Thymus (tissue), 11 donors: ENCODE data around the gene PIGK. TPM values are rescaled to one million over a fixed set of nuclear protein-coding genes. Genes with fewer than 3 reads are reported as not detected.

Experiments
- DNase-seq, 9 donors: peaks; one replicate each; pipeline ENCODE4 v3.0.0-alpha.2; 2013; ENCODE audit warnings: low spot score in 9 of 9, low read depth in 6 of 9, missing footprints in 1 of 9
- H3K27ac ChIP-seq, 2 donors: one replicate each; pipeline ENCODE4 v1.5.1; 2013; ENCODE audit warnings: control low read depth in 1 of 2, low read depth in 1 of 2, low read length in 1 of 2, mild to moderate bottlenecking in 1 of 2, moderate library complexity in 1 of 2
- H3K27me3 ChIP-seq, 2 donors: one replicate each; pipeline ENCODE4 v1.5.1; 2013; ENCODE audit warnings: low read length in 1 of 2; ENCODE audit not compliant: control insufficient read depth in 2 of 2, insufficient read depth in 1 of 2
- H3K36me3 ChIP-seq, 2 donors: one replicate each; pipeline ENCODE4 v1.5.1; 2013; ENCODE audit warnings: low read length in 1 of 2, mild to moderate bottlenecking in 1 of 2, moderate library complexity in 1 of 2; ENCODE audit not compliant: control insufficient read depth in 2 of 2, insufficient read depth in 2 of 2
- H3K4me1 ChIP-seq, 2 donors: one replicate each; pipeline ENCODE4 v1.5.1; 2013; ENCODE audit warnings: low read length in 2 of 2; ENCODE audit not compliant: control insufficient read depth in 2 of 2, insufficient read depth in 2 of 2
- H3K4me3 ChIP-seq, 2 donors: one replicate each; pipeline ENCODE4 v1.5.1; 2013; ENCODE audit warnings: low read length in 2 of 2, control low read depth in 1 of 2, mild to moderate bottlenecking in 1 of 2
- H3K9me3 ChIP-seq, 2 donors: one replicate each; pipeline ENCODE4 v1.5.1; 2013; ENCODE audit warnings: low read length in 1 of 2, mild to moderate bottlenecking in 1 of 2; ENCODE audit not compliant: control insufficient read depth in 2 of 2, insufficient read depth in 1 of 2
- WGBS: extraction: QIAGEN DNeasy Blood & Tissue Kit; methylation state at CpG from one replicate; pipeline ENCODE4 v1.1.7; 2013; 5-methylcytosine and 5-hydroxymethylcytosine counted together
- polyA plus RNA-seq: library from polyadenylated mRNA; stranded (reverse); fragments of 200-250 nt; gene quantifications from one replicate; pipeline ENCODE4 v1.2.3, GENCODE V29; 2013
- total RNA-seq: library from RNA; stranded (reverse); fragments of 120-200 nt; gene quantifications from one replicate; pipeline ENCODE4 v1.2.4, GENCODE V29; 2013
- donor health status: healthy.

The PIGK gene
- total and polyA plus RNA-seq, 2 donors, result 14.6 to 31.2 TPM

DNA sequence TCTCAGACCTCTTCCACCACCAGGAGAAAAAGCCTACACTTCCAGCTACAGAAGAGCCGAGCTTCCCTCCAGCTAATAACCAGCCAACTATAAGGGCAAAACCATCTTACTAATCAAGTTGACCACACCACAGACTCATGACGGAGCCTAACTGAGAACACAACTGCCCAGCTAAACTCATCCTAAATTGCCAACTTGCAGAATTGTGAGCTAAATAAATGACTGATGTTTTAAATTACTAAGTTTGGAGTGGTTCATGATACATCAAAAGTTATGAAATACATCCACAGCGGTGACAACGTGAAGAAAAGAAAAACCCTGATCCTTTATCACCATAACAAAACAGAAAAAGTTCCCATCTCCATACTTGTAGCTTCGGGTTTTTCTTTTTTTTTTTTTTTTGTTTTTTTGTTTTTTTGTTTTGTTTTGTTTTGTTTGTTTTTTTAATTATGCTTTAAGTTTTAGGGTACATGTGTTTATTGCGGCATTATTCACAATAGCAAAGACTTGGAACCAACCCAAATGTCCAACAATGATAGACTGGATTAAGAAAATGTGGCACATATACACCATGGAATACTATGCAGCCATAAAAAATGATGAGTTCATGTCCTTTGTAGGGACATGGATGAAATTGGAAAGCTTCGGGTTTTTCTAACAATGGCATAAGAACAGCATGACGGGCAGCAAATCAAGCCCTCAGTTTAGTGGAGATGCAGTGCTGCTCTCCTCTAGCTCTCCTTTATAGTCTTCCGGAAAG lies 122.6 kb downstream of the PIGK start:
- no peak for DNase-seq
- 98% methylated on average over 9 of the region's 9 CpGs for WGBS
- Histone ChIP-seq H3K36me3 (no peaks in the 10 kb centered on the region), H3K4me1 (no peaks in the 10 kb centered on the region), H3K9me3 (no peaks in the 10 kb centered on the region), H3K27ac (no peak overlapping the region), H3K27me3 (no peaks in the 10 kb centered on the region), H3K4me3 (no peak overlapping the region)

DNA sequence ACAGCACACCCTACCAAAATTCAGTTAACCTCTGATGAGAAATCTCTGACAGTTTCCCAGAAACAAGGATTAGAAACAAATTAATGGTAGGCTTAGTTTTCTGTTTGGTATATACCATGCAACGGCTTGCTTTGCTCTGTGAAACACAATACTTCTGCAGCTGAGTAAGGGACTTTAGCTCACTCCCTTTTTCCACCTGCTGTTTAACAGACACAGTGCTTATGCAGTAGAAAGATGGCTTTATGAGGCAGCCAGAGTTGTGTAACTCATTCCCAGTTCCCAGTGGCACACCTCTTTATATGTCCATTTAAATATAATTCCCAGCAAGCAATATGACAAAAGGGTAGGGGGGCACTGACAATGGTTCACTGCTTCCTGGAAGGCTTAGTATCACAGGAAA lies 124.0 kb downstream of the PIGK start:
- WGBS, result 98% methylated on average over 1 of the region's 1 CpG
- Histone ChIP-seq H3K4me1 (no peaks in the 10 kb centered on the region), H3K4me3 (no peak overlapping the region), H3K9me3 (no peaks in the 10 kb centered on the region), H3K27me3 (no peaks in the 10 kb centered on the region), H3K36me3 (no peaks in the 10 kb centered on the region), H3K27ac (no peak overlapping the region)
- DNase-seq, result peak in 1 of 9 donors; percentile 1

DNA sequence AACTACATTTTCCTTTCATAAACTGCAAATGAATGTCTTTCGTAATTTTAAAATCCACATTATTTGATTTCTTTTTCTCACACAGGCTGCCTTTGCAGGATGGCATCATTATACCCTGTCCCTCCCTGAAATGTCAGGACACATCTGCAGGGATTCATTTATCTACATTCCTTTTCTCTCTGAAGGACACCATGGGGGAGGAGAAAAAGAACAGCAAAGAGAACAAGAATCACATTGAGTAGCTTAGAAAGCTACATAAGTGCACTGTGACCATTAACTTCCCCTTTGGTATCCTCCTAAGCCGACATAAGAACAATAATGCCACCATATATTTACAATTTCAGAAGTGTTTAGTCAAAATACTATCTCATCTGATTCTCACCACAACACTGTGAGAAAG lies 129.5 kb downstream of the PIGK start:
- WGBS, result 60% methylated on average over 2 of the region's 2 CpGs
- Histone ChIP-seq H3K36me3 (no peaks in the 10 kb centered on the region), H3K9me3 (no peaks in the 10 kb centered on the region), H3K4me3 (no peak overlapping the region), H3K27me3 (no peaks in the 10 kb centered on the region), H3K27ac (no peak overlapping the region), H3K4me1 (no peaks in the 10 kb centered on the region)
- no peak for DNase-seq

DNA sequence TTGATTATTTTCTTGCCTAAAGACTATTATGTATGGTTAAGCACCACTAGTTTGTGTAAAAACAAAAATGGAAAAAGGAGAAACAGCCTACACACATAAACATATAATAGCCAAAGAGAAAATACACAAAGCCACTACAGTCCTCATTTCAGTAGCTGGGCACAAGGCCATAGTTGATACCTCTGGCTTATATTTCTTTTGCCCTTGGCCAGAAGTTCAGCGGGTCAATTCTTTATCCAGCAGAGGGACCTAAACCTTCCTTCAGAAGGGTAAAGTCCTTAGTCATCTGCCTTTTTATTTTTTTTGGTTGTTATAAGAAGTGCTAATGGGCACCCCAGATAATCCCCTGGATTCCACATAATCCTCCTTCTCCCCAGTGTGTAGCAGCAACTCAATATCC lies 134.1 kb downstream of the PIGK start:
- Histone ChIP-seq H3K4me3 (no peak overlapping the region), H3K4me1 (no peaks in the 10 kb centered on the region), H3K36me3 (no peaks in the 10 kb centered on the region), H3K9me3 (no peaks in the 10 kb centered on the region), H3K27me3 (no peaks in the 10 kb centered on the region), H3K27ac (no peak overlapping the region)
- 100% methylated on average over 1 of the region's 1 CpG for WGBS
- no peak for DNase-seq

DNA sequence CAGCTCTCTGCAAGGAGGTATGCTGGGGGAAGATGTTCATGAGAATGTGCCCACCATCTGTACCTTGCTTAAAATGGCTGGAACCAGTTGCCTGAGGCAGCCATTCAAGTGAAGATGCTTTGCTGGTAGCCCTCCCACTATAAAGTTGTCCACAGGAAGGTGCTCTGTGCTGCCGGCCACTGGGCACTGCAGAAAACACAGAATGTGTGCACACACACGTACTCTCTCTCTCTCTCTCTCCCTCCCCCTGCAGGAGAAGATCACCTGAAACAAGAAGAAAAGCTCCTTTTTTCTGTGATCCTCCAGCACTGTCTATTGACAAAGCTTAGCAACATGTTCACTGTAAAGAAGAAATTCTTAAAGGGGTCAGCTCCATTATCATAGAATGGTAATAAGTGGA lies 134.8 kb downstream of the PIGK start:
- Histone ChIP-seq H3K27ac (no peak overlapping the region), H3K4me3 (no peak overlapping the region), H3K4me1 (no peaks in the 10 kb centered on the region), H3K27me3 (no peaks in the 10 kb centered on the region), H3K36me3 (no peaks in the 10 kb centered on the region), H3K9me3 (no peaks in the 10 kb centered on the region)
- no peak for DNase-seq
- WGBS, result 89% methylated on average over 2 of the region's 2 CpGs

DNA sequence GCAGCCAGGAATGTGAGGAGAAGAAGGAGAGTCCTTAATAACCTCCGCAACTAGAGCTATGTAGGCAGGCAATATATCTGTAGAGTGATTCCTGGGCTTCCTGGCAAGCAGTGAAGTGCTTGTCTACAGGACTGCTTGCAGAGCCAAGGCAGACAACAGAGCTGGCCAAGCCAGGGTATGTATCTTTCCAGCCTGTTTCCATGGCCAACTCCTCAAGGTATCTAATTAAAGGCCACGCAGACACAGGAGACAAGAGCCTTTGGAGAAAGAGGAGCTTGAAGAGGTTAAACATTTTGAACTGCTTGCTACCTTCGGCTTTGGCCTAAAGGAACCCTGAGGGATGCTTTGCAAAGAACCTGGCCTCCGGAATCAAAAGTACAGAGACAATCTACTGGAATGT lies 137.4 kb downstream of the PIGK start:
- Histone ChIP-seq H3K4me3 (no peak overlapping the region), H3K36me3 (no peaks in the 10 kb centered on the region), H3K27ac (no peak overlapping the region), H3K27me3 (no peaks in the 10 kb centered on the region), H3K4me1 (no peaks in the 10 kb centered on the region), H3K9me3 (no peaks in the 10 kb centered on the region)
- no peak for DNase-seq
- WGBS, result 94% methylated on average over 4 of the region's 4 CpGs

DNA sequence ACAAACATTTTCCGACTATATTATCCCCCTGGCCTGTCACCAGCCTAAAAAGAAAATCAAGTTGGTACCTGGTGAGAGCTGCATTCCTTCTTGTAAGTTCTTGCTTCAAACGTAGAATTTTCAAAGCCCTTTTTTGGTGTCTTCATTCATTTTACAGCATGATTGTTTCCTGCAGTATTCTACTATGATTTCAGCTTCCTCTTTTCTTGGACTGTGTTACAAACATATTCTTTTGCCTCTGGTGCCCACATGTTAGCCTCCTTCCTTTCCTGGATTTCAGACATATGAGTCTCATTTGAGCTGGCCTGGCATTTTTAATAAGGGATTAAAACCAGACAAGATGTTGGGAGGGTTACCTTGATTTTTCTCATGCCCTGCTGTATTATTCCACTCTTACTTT lies 142.5 kb downstream of the PIGK start:
- no peak overlapping the region for H3K27ac ChIP-seq
- 41% methylated on average over 2 of the region's 2 CpGs for WGBS
- H3K9me3 ChIP-seq, result no peaks in the 10 kb centered on the region
- no peaks in the 10 kb centered on the region for H3K27me3 ChIP-seq
- DNase-seq, result no peak
- H3K36me3 ChIP-seq, result no peaks in the 10 kb centered on the region
- no peaks in the 10 kb centered on the region for H3K4me1 ChIP-seq
- H3K4me3 ChIP-seq, result no peak overlapping the region

DNA sequence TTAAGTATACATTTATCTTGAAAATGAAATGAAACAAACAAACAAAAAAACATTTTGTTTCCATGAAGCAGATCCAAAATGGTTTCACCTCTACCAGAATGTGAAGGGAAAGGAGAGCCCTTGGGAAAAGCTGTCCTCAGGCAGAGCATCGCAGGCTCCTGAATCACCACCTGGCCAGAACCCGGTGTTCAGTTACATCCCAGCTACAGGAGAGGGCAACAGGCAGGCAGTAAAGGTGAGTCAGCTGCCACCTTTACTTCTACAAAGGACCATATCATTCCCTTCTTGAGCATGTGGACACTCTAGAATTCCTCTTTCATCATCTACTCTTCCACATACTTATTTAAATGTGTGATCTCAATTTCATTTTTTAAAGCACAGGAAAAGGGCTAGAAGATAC lies 151.2 kb downstream of the PIGK start:
- H3K4me3 ChIP-seq, result no peak overlapping the region
- no peaks in the 10 kb centered on the region for H3K27me3 ChIP-seq
- DNase-seq, result no peak
- no peak overlapping the region for H3K27ac ChIP-seq
- H3K4me1 ChIP-seq, result no peaks in the 10 kb centered on the region
- H3K36me3 ChIP-seq, result no peaks in the 10 kb centered on the region
- WGBS, result 94% methylated on average over 2 of the region's 2 CpGs
- H3K9me3 ChIP-seq, result no peaks in the 10 kb centered on the region

DNA sequence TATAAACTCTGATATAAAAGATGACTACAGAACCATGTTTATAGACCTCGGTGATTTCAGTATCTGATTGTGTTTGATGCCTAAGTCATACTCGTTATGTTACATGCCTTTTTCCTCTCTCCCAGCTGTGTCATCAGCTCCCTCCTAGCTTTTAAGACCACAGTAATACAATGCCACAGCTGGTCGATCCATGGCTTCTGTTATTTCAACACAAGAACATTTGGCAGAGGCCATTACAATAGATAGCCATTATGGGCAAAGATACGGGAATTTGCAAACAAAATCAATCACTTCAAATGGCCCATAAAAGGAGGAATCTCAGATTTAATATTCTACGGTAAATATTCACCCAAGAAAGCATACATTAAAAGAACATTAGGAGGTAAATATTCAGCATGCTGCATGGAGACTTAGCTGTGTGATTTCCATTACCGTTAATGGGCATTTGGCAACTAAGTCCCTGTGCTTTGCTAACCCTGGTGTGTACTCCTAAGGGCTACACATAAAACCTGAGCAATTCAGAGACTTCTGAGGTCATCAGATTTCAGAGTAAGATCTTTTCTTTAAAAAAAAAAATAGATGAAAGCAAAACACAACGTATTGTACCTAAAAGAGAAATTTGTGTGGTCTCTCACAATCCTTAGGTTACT lies 153.4 kb downstream of the PIGK start:
- no peak for DNase-seq
- Histone ChIP-seq H3K27ac (no peak overlapping the region), H3K4me1 (no peaks in the 10 kb centered on the region), H3K9me3 (no peaks in the 10 kb centered on the region), H3K27me3 (no peaks in the 10 kb centered on the region), H3K36me3 (no peaks in the 10 kb centered on the region), H3K4me3 (no peak overlapping the region)
- 88% methylated on average over 7 of the region's 7 CpGs for WGBS
